ENCODE results near the gene FOXC1.

Gene FOXC1

DNA sequence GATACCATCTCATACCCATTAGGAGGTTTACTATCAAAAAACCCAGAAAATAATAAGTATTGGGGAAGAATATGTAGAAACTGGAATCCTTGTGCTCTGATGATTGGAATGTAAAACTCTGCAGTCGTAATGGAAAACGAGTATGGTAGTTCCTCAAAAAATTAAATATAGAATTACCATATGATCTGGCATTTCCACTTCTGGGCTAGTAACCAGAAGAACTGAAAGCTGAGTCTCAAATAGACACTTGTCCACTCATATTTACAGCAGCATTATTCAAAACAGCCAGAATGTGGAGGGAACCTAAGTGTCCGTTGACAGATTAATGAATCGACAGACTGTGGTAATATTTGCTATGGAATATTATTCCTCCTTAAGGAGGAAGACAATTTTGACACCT is 44.3 kb downstream of the FOXC1 start:
- no peak overlapping the region for H3K4me3 ChIP-seq (ENCODE audit: low read length)
- H3K9ac ChIP-seq (ENCODE audit: low read length), result no peak overlapping the region
- no peaks in the 10 kb centered on the region for H3K36me3 ChIP-seq (ENCODE audit: control insufficient read depth, insufficient read depth, low read length)
- no peaks in the 10 kb centered on the region for H3K9me3 ChIP-seq (ENCODE audit: control insufficient read depth, low read length)
- no peaks in the 10 kb centered on the region for H3K27me3 ChIP-seq (ENCODE audit: control insufficient read depth, insufficient read depth, low read length)
- H3K4me1 ChIP-seq (ENCODE audit: control insufficient read depth, insufficient read depth, low read length), result no peaks in the 10 kb centered on the region

DNA sequence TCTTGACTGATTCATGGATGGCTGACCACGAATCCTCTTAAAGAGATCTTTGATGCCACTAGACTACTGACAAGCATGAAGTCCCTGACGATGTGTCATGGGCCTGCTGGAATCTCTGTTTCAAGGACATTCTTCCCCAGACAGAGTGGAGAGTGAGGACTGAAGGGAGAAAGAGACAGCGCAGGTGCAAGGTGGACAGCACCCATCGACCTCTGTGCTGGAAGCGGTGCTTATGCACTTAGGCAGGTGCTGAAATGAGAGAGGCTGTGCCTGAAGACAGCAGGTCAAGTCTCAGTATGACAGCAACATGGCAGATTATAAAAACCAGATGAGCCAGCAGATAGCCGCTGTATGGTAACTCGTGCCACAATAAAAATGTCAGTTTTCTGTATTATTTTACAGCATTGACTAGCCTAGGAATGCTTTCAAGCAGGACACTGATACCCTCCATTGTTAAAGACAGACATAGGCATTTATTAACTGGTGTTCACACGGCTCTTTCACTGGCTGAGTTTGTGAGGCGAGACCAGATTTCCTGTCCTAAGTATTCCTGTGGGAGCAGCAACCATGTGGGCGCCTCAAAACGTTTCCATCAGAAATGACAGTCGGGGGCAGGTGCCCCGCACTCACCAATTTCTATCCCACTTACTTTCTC is 47.5 kb downstream of the FOXC1 start:
- H3K27me3 ChIP-seq (ENCODE audit: control insufficient read depth, insufficient read depth, low read length), result no peaks in the 10 kb centered on the region
- peaks cover 4% of the 10 kb centered on the region for H3K36me3 ChIP-seq (ENCODE audit: control insufficient read depth, insufficient read depth, low read length)
- H3K9ac ChIP-seq (ENCODE audit: low read length), result no peak overlapping the region
- no peaks in the 10 kb centered on the region for H3K4me1 ChIP-seq (ENCODE audit: control insufficient read depth, insufficient read depth, low read length)
- no peak overlapping the region for H3K4me3 ChIP-seq (ENCODE audit: low read length)
- H3K9me3 ChIP-seq (ENCODE audit: control insufficient read depth, low read length), result no peaks in the 10 kb centered on the region

DNA sequence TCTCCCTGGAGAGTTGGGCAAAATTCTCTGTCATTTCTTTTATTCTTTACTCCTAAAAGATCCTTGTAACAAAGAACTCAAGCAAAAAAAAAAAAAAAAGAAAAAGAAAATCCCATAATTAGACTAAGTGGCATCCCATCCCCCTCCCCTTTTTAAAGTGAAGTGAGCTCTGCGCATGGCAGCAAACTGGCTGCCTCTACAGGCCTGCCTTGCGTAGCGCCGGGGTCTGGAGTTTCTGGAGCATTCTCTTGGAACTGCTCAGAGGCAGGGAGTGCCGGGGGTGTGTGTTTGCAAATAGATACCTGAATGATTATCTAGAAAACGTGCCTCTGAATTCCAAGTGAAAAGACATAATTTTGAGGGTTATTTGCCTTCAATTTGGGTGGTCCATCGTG is 48.1 kb downstream of the FOXC1 start:
- no peaks in the 10 kb centered on the region for H3K4me1 ChIP-seq (ENCODE audit: control insufficient read depth, insufficient read depth, low read length)
- peaks cover 4% of the 10 kb centered on the region for H3K36me3 ChIP-seq (ENCODE audit: control insufficient read depth, insufficient read depth, low read length)
- no peaks in the 10 kb centered on the region for H3K27me3 ChIP-seq (ENCODE audit: control insufficient read depth, insufficient read depth, low read length)
- H3K9ac ChIP-seq (ENCODE audit: low read length), result no peak overlapping the region
- H3K9me3 ChIP-seq (ENCODE audit: control insufficient read depth, low read length), result no peaks in the 10 kb centered on the region
- H3K4me3 ChIP-seq (ENCODE audit: low read length), result no peak overlapping the region

DNA sequence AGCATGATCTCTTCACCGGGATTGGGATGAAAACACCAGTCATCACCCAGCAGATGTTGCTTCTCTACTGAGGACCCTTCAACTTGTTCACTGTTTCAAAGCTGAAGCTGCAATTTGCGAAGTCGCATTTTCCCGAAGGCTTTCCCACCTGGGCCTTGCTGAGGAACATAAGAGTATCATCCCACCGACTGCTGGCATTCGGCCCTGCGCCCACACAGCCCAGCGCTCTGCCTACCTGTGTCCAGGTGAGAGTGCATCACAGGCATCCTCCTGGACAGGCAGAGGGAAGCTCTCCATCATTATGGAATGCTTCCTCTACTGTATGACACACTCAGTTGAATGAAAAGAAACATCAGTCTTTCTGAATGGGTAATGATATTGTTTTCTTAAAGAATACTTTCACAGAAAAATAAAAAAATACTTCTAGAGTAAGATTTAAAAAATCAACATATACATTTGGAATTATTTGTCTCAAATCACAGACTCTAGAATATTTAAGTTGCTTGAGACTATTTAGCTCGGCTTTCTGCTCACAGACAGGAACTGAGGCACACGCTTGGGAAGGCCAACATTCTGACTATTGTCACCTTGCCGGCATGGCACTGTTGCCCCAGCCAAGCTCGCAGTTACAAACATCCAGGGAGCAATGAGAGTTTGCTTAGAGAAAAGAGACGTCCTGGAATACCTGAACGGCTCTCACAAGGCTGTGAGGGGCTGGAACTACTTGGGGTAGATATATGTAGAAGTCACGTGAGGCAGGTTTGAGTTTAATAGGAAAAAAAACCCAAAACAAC is 48.7 kb downstream of the FOXC1 start:
- H3K4me3 ChIP-seq (ENCODE audit: low read length), result no peak overlapping the region
- H3K9ac ChIP-seq (ENCODE audit: low read length), result no peak overlapping the region
- H3K4me1 ChIP-seq (ENCODE audit: control insufficient read depth, insufficient read depth, low read length), result no peaks in the 10 kb centered on the region
- H3K9me3 ChIP-seq (ENCODE audit: control insufficient read depth, low read length), result no peaks in the 10 kb centered on the region
- H3K36me3 ChIP-seq (ENCODE audit: control insufficient read depth, insufficient read depth, low read length), result peaks cover 4% of the 10 kb centered on the region
- H3K27me3 ChIP-seq (ENCODE audit: control insufficient read depth, insufficient read depth, low read length), result no peaks in the 10 kb centered on the region

DNA sequence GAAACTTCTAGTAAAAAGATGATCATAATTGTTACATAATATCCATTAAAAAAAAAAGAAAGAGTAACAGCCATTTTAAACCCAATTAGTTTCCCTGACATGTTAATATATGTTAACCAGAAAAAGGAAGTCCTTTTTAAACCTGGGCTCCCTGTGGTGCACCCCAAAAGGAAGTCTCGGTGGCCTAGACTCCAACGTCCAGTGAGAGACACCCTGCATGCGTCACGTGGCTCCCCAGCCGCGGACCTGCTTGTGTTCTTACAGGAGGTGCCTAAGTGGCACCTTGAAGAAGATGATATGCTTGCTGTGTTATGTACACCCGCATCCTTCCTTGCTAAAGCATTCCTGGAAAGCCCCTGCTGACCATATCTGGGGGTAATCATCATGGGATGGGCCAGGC is 50.1 kb downstream of the FOXC1 start:
- H3K4me3 ChIP-seq (ENCODE audit: low read length), result no peak overlapping the region
- H3K36me3 ChIP-seq (ENCODE audit: control insufficient read depth, insufficient read depth, low read length), result peaks cover 4% of the 10 kb centered on the region
- H3K9ac ChIP-seq (ENCODE audit: low read length), result no peak overlapping the region
- no peaks in the 10 kb centered on the region for H3K4me1 ChIP-seq (ENCODE audit: control insufficient read depth, insufficient read depth, low read length)
- no peaks in the 10 kb centered on the region for H3K27me3 ChIP-seq (ENCODE audit: control insufficient read depth, insufficient read depth, low read length)
- no peaks in the 10 kb centered on the region for H3K9me3 ChIP-seq (ENCODE audit: control insufficient read depth, low read length)

DNA sequence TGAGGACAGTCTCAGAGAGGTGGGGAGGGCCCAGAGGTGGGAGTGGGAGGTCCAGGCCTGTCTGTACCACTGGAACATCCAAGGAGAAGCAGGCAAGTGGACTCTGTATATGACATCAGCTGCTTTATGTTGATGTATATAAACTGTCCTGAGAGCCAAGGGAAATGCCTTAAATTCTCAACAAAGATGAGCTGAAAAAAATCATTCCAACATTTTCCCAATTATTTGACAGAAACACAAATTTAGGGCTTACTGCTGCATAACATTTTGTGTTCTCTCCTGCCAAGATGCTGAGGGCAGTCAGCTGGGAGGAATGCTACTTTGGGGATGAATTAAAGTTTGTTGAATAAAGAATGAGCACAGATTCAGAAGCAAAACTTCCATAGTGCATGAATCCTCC is 52.8 kb downstream of the FOXC1 start:
- no peaks in the 10 kb centered on the region for H3K9me3 ChIP-seq (ENCODE audit: control insufficient read depth, low read length)
- H3K4me3 ChIP-seq (ENCODE audit: low read length), result no peak overlapping the region
- H3K4me1 ChIP-seq (ENCODE audit: control insufficient read depth, insufficient read depth, low read length), result no peaks in the 10 kb centered on the region
- H3K9ac ChIP-seq (ENCODE audit: low read length), result no peak overlapping the region
- no peaks in the 10 kb centered on the region for H3K27me3 ChIP-seq (ENCODE audit: control insufficient read depth, insufficient read depth, low read length)
- H3K36me3 ChIP-seq (ENCODE audit: control insufficient read depth, insufficient read depth, low read length), result peaks cover 4% of the 10 kb centered on the region

Measured in mucosa of stomach (tissue), 1 donor.